Activated T-cell treated with anti-CD3 and anti-CD28 coated beads, Interleukin-2, amount 50 U/mL, for 24 hours (primary cell): Measurements from ENCODE around the gene STK32A.

Experiments
- DNase-seq: peaks from one replicate; pipeline ENCODE4 v3.0.0-alpha.2; 2020
- H3K27ac Mint-ChIP-seq: 2 replicates; pipeline ENCODE4 v1.8.0; 2020; ENCODE audit warnings: mild to moderate bottlenecking, mixed read lengths
- H3K27me3 Mint-ChIP-seq: 2 replicates; pipeline ENCODE4 v1.8.0; 2020; ENCODE audit warnings: mixed read lengths
- H3K36me3 Mint-ChIP-seq: 2 replicates; pipeline ENCODE4 v1.8.0; 2020; ENCODE audit warnings: low read depth, mixed read lengths
- H3K4me1 Mint-ChIP-seq: 2 replicates; pipeline ENCODE4 v1.8.0; 2020; ENCODE audit warnings: low read depth, mixed read lengths
- H3K4me3 Mint-ChIP-seq: 2 replicates; pipeline ENCODE4 v1.8.0; 2020; ENCODE audit warnings: mild to moderate bottlenecking, moderate library complexity, mixed read lengths
- H3K9me3 Mint-ChIP-seq: 2 replicates; pipeline ENCODE4 v1.8.0; 2020; ENCODE audit warnings: mixed read lengths

Gene STK32A

DNA sequence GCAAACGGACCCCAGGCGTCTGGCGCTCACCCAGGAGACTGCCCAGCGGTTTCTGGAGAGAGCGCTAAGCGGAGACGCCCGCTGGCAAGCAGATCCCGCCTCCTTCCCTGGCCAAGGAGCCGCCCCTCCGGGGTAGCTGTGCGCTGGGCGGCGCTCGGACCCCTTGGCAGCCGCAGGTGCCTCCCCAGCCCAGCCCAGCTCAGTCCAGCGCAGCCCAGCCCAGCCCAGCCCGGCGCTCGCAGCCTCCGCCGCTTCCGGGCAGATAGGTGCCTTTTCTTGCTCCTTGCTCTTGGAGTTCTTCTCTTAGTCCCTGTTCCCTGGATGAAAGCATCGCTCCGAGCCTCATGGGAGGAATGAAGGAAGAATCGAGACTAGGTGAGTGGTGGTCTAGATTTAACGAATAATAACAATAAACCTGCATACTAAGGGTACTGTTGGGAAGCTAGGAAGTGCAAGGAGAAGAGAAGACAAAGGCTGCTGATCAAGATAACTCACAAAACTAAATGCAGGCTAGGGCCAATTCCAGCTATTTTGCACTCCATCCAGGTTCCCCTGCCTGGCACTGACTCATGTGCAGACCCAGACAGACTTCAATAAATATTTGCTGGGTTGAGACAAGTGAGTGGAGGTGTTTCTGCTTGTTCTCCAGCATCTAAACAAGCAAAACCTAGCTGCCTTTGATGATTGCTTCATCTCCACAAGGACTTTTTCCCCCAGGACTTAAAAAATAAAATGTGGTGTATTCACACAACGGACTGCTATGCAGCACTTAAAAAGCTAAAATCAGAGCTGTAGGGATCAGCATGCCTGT is at the start of gene STK32A:
Gene STK32A, plus strand, starts transcription at position 202 of the 811 bp plus-strand sequence. CDS start 4,609 bp downstream, outside the sequence.
- Mint-ChIP-seq H3K9me3 (no peaks in the 10 kb centered on the region), H3K4me3 (no peak within 1 kb of the TSS), H3K27ac (no peak within 1 kb of the TSS), H3K4me1 (peaks cover 5% of the 10 kb centered on the region), H3K36me3 (no peaks in the 10 kb centered on the region), H3K27me3 (peaks cover 61% of the 10 kb centered on the region)
- DNase-seq = no peak

DNA sequence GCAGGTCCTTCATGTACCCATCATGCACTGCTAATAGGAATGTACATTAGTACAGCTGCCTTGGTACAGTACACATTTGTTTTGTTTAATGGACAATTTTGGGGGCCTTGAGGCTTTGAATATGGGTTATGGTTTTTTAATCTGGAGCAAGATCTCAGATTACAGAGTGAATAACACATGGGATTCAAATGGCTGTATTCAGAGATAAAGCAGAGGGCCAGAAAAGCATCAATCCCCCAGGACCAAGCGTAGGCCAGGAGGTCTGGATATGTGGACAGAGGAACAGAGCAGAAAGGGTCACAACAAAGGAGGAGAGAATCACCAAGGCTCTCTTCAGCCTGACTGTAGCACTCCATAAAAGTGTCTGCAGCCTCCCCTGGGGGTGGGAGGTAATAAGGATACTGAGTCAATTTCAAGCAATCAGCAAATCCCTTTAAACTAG is 47.7 kb upstream of the STK32A start:
- Mint-ChIP-seq H3K27ac (no peak overlapping the region), H3K36me3 (no peaks in the 10 kb centered on the region), H3K27me3 (peaks cover 16% of the 10 kb centered on the region), H3K4me1 (peaks cover 7% of the 10 kb centered on the region), H3K9me3 (no peaks in the 10 kb centered on the region), H3K4me3 (no peak overlapping the region)
- DNase-seq = no peak

DNA sequence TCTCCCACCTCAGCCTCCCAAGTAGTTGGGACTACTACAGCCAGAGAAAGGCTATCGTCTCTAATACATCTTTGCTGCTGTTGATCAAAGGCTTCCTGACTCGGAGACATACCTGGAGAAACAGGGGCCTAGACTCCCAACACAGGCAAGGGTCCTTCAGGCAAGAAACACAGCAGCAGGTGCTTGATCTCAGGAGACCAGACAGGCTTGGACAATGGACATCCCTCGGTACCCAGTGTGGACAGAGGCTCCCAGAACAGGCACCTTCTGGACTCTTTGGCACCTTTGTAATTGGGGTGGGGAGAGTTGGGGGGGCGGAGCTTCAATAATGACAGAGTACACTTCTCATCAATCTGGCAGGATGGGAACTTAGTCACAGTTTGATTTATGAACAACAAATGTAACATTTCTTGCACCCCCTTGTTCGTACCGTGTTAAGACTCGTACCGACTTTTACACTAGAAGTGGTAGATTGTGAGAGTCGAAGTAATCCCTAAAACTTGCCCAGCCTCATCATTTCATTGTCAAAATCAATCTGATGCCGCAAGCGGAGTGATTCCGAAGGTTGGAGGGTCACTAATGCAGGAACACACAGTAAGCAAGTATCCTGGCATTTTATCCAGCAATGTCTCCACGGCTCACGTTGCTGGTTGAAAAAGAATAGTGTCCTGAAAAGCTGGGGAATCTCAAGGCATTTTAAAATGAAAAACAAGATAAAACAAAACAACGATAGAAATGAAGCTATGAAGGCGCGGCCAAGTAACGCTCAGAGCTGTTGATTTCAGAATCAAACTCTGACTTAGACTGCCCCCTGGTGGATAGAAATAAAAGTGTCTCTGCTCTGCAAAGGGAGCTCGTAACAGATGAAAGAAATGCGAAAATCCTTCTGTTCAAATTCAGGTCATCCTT is 46.4 kb upstream of the STK32A start:
- Mint-ChIP-seq H3K9me3 (no peaks in the 10 kb centered on the region), H3K27me3 (peaks cover 16% of the 10 kb centered on the region), H3K4me1 (peaks cover 7% of the 10 kb centered on the region), H3K4me3 (no peak overlapping the region), H3K27ac (no peak overlapping the region), H3K36me3 (no peaks in the 10 kb centered on the region)
- no peak for DNase-seq

DNA sequence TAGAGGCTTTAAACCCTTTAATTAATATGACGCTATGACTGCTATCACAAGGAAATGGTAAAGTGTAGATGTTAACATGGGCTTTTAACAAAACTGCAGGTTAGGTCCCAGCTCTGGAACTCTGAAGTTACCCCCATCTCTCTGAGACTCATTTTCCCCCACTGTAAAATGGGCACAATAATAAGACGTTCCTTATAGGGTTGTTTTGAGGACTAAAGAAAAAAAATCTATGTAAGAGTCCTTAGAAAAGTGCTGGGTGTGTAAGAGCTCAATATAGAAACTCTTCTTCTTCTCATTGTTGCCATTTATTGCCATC is 45.8 kb upstream of the STK32A start:
- Mint-ChIP-seq H3K4me3 (no peak overlapping the region), H3K27me3 (peaks cover 16% of the 10 kb centered on the region), H3K9me3 (no peaks in the 10 kb centered on the region), H3K27ac (no peak overlapping the region), H3K36me3 (no peaks in the 10 kb centered on the region), H3K4me1 (peaks cover 7% of the 10 kb centered on the region)
- no peak for DNase-seq

DNA sequence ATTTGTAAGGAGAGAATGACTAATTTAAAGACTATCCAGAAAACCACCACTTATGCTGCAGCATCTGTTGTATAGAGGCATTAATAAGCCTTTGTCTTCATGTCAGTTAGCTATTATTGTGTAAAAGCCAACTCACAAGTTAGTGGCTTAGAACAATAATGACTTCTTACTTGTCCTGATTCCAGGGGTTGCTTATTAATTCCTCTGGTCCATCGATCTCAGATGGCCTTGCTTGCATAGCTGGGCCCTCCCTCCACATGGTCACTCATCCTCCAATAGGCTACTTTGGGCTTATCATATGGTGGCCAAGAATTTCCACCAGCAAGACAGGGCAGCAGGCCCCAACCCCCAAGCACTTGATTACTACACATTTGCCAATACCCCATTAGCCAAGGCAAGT is 44.5 kb upstream of the STK32A start:
- DNase-seq = no peak
- H3K4me3 Mint-ChIP-seq = no peak overlapping the region
- H3K27me3 Mint-ChIP-seq = peaks cover 12% of the 10 kb centered on the region
- no peak overlapping the region for H3K27ac Mint-ChIP-seq
- peaks cover 7% of the 10 kb centered on the region for H3K4me1 Mint-ChIP-seq
- no peaks in the 10 kb centered on the region for H3K9me3 Mint-ChIP-seq
- no peaks in the 10 kb centered on the region for H3K36me3 Mint-ChIP-seq

DNA sequence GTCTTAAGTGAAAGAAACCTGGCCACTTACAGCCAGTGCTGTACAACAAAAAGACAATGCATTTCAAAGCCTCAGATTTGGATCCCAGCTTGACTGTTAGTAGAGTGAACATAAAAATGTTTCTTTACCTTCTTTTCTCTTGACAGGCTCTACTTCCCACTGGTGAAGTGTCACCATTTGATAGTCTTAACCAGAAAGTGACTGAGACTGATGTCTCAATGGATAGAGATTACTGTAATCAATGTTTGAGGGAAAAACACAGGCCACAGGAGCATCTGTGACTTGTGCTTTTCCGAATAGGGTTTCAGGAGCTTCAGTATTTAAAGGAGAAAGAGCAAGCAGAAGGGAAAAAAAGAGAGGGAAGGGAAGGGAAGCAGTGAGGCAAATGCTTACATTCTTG is 41.7 kb upstream of the STK32A start:
- Mint-ChIP-seq H3K27me3 (peaks cover 10% of the 10 kb centered on the region), H3K36me3 (no peaks in the 10 kb centered on the region), H3K27ac (no peak overlapping the region), H3K4me1 (peaks cover 7% of the 10 kb centered on the region), H3K9me3 (no peaks in the 10 kb centered on the region), H3K4me3 (no peak overlapping the region)
- DNase-seq = no peak

DNA sequence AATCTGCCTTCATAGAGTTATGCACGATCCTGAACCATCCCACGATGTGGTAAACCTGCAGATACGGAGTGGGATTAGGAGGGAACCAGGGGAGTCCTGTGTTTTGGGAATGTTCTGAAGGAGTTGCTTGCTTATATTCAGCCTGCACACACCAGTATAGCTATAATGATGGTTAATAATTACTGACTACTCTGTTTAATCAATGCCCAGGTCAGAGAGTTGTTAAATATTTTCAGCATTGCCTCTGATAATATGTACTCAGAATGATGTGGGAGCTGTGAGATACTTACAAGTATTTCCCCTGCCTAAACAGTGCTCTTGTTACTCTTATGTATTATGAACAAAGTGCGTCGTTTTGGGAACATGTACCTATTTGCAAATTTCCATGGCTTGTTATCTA is 34.8 kb upstream of the STK32A start:
- Mint-ChIP-seq H3K27ac (no peak overlapping the region), H3K9me3 (no peaks in the 10 kb centered on the region), H3K27me3 (peaks cover 6% of the 10 kb centered on the region), H3K4me1 (no peaks in the 10 kb centered on the region), H3K36me3 (no peaks in the 10 kb centered on the region), H3K4me3 (no peak overlapping the region)
- no peak for DNase-seq

DNA sequence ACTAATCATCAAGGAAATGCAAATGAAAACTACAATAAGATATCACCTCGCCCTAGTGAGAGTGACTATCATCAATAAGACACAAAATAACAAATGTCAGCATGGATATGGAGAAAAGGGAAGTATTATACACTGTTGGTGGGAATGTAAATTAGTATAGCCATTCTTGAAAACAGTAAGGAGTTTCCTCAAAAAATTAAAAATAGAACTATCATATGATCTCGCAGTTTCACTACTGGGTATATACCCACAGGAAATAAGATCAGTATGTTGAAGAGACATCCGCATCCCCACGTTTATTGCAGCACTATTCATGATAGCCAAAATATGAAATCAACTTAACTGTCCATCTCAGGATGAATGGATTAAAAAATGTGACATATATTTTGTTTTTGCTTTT is 31.6 kb upstream of the STK32A start:
- Mint-ChIP-seq H3K27ac (no peak overlapping the region), H3K27me3 (peaks cover 6% of the 10 kb centered on the region), H3K4me3 (no peak overlapping the region), H3K9me3 (no peaks in the 10 kb centered on the region), H3K4me1 (no peaks in the 10 kb centered on the region), H3K36me3 (no peaks in the 10 kb centered on the region)
- no peak for DNase-seq

DNA sequence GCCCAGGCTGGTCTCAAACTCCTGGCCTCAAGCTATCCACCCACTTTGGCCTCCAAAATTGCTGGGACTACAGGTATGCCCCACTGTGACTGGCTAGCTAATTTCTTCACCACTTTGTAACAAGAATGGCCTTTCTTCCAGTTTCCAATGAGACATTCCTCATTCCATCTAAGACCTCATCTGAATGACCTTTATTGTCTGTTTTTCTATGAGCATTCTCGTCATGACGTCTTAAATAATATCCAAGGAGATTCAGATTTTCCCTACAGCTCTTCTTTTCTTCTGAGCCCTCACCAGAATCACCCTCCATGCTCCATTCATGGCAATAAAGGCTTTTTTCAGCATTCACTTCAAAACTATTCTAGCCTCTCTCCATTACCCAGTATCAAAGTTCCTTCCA is 30.2 kb upstream of the STK32A start:
- no peaks in the 10 kb centered on the region for H3K4me1 Mint-ChIP-seq
- H3K4me3 Mint-ChIP-seq = no peak overlapping the region
- no peaks in the 10 kb centered on the region for H3K9me3 Mint-ChIP-seq
- no peak for DNase-seq
- H3K27me3 Mint-ChIP-seq = peaks cover 6% of the 10 kb centered on the region
- no peaks in the 10 kb centered on the region for H3K36me3 Mint-ChIP-seq
- no peak overlapping the region for H3K27ac Mint-ChIP-seq

DNA sequence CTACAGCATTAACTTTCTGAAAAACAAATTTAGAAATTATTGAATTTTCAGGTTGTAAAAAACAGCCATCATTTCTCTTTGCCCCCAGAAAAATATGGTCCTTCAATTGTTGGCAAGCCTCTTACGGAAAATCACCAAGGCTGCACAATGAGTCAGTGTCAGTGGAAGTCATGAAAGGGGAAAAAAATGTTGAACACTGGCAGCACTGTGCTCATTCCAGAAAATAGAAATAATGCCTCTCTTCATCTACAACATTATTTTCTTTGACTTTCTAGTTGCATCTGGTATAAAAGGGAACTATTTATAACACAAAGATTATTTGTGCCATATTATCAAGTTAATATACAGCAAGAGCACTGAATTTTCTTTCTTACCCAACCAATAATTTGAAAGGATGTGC is 26.7 kb upstream of the STK32A start:
- H3K27ac Mint-ChIP-seq = no peak overlapping the region
- H3K4me3 Mint-ChIP-seq = no peak overlapping the region
- no peaks in the 10 kb centered on the region for H3K36me3 Mint-ChIP-seq
- no peaks in the 10 kb centered on the region for H3K9me3 Mint-ChIP-seq
- DNase-seq = no peak
- no peaks in the 10 kb centered on the region for H3K4me1 Mint-ChIP-seq
- no peaks in the 10 kb centered on the region for H3K27me3 Mint-ChIP-seq

DNA sequence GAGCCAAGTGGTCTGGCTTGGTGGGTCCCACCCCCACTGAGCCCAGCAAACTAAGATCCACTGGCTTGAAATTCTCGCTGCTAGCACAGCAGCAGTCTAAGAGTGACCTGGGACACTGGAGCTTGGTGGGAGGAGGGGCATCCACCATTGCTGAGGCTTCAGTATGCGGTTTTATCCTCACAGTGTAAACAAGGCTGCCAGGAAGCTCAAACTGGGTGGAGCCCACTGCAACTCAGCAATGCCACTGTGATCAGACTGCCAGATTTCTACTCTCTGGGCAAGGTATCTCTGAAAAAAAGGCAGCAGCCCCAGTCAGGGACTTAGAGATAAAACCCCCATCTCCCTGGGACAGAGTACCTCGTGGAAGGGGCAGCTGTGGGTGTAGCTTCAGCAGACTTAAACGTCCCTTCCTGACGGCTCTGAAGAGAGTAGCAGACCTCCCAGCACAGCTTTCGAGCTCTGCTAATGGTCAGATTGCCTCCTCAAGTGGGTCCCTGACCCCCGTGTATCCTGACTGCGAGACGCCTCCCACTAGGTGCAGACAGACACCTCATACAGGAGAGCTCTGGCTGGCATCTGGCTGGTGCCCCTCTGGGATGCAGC is 18.2 kb upstream of the STK32A start:
- no peak for DNase-seq
- no peaks in the 10 kb centered on the region for H3K36me3 Mint-ChIP-seq
- peaks cover 2% of the 10 kb centered on the region for H3K4me1 Mint-ChIP-seq
- no peaks in the 10 kb centered on the region for H3K9me3 Mint-ChIP-seq
- H3K4me3 Mint-ChIP-seq = no peak overlapping the region
- no peak overlapping the region for H3K27ac Mint-ChIP-seq
- H3K27me3 Mint-ChIP-seq = no peaks in the 10 kb centered on the region

DNA sequence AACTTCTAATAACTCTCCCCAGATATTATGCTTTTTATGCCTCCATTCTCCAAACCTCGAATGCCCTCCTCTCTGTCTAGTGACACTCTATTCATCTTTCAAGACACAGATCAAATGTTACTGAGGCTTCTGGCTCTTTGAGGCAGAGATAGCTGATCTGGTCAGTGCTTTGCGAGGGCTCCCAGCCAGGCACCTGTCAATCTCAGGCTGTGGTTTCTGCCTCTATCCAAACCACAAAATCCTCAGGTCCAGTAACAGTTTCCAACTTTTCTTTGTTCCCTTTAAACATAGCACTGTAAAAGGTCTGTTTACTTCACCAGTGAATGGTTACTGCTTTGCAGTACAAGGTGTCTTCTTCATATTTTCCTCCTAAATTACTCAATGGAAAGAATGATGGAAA is 11.5 kb upstream of the STK32A start:
- no peak overlapping the region for H3K4me3 Mint-ChIP-seq
- no peaks in the 10 kb centered on the region for H3K27me3 Mint-ChIP-seq

DNA sequence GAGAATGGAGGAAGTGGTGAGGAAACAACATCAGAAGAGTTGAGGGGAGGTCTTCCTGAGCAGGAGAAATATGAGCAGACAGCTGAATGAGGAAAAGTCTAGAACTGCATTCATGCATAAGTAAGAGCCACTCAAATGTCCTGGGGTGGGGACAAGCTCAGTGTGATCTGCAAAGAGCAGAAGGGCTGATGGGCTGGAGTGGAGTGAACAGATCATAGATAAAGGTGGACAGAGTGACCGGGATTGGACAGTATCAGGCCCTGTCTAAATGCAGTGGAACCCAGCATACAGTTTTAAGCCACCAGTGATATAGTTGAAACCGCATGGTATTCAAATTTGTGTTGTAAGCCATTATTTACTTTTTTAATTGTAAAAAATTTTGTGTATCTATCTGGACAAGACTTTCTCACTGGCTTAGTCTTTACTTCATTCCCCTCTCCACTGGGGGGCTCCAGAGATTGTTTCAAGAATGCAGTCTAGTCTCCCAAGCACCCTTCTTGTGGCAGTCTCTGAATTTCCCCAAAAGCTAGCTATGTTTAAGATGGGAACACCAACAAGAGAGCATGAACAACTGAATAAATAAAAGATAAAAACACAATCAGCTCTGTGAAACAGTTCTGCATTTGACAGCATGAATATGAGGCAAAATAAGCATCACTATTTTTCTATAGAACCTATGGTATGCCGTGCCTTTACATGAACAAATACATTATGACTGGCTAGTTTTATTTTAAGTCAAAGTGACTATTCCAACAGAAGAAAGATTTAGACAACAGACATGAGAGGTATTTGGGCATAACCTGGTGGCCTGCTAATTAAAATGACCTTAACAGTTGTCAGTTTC is 10.7 kb upstream of the STK32A start:
- Mint-ChIP-seq H3K4me1 (peaks cover 5% of the 10 kb centered on the region), H3K27ac (no peak overlapping the region), H3K4me3 (no peak overlapping the region), H3K9me3 (peaks cover 2% of the 10 kb centered on the region), H3K27me3 (no peaks in the 10 kb centered on the region), H3K36me3 (no peaks in the 10 kb centered on the region)
- no peak for DNase-seq

More for the DNA sequence above, 11.5 kb upstream of the STK32A start:
- Mint-ChIP-seq H3K36me3 (no peaks in the 10 kb centered on the region), H3K27ac (no peak overlapping the region), H3K9me3 (peaks cover 2% of the 10 kb centered on the region), H3K4me1 (peaks cover 5% of the 10 kb centered on the region)
- DNase-seq = no peak

DNA sequence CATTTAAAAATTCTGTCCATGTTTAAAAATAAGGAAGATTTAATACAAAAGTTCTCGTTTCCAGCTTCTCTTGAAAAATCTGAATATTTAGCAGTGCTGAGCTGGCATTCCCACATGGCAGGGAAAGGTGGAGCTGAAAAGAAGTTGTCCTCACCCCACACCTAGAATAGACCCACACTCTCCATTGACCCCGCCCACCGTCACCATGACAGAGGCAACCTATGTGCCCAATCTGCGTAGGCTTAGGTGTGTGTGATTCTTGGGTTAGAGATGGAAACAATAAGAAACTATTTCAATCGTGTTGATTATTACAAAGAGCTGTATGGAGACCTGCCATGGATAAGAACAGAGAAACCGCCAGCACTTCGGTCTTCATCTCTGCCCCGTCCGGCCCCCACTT is 8.9 kb upstream of the STK32A start:
- no peak for DNase-seq
- Mint-ChIP-seq H3K36me3 (no peaks in the 10 kb centered on the region), H3K27ac (no peak overlapping the region), H3K9me3 (peaks cover 2% of the 10 kb centered on the region), H3K4me3 (no peak overlapping the region), H3K4me1 (peaks cover 5% of the 10 kb centered on the region), H3K27me3 (peaks cover 4% of the 10 kb centered on the region)
